Fibroblast of lung (primary cell): ENCODE data around the gene FSTL3.

Source experiments
- CTCF ChIP-seq, 2 donors: IDR thresholded peaks in 1 of 2; conservative IDR thresholded peaks in 1 of 2; 1 replicate in 1 of 2; 2 replicates in 1 of 2; pipeline ENCODE4 v1.5.1; 2011 to 2012; ENCODE audit warnings: low read length in 2 of 2, control low read depth in 1 of 2, inconsistent platforms in 1 of 2, low read depth in 1 of 2, mild to moderate bottlenecking in 1 of 2
- EZH2 ChIP-seq: IDR thresholded peaks from 2 replicates; pipeline ENCODE4 v1.5.1; 2012; ENCODE audit warnings: low read length, control low read depth, mild to moderate bottlenecking; ENCODE audit errors: missing control alignments

DNA sequence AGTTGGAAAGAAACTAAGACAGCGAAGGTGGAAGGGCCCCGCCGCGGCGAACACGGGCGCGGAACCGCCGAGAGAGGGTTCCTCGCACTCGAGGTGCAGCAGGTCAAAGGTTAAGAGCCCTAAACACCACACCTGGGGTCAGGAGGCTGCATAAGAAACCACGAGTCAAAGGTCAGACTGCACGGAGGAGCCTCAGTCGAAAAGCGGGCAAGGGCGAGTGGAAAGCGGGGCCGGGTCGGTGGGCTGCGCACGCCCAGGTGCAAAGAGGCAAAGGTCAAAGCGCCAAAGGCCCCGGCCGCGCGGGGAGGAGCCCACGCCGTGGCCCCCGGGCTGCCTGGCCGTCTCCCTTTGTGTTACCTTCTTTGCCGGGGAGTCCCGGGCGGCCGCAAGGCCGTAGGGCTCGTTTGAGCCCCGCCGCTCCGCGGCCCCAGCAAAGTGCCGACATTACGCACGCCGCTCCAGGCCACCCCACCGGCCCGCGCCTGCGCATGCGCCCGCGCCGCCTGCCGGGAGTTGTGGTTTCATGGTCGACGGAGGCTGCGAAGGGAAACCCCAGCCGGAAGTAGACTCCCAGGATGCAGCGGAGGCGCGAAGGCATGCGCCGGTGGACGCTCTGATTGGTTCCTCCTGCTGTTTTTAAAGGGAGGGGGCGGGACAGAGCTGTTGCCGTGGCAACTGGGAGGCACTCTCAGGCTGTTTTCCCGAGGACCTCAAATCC, 43.0 kb upstream of the FSTL3 start, which contains the start of gene POLRMT:
- TF ChIP-seq CTCF (conservative IDR thresholded peaks at IDR 0.05 in 1 of 2, IDR thresholded peaks at IDR 0.05 in 1 of 2; ENCODE audit: low read depth in 1 of 2, low read length in 2 of 2) (no peak), EZH2 (no peak)
